CD4-positive, alpha-beta memory T cell (primary cell): Measurements from ENCODE around the gene DYNC2H1. TPM values are rescaled to one million over a fixed set of nuclear protein-coding genes. Genes with fewer than 3 reads are reported as not detected.

ENCODE experiments used
- CTCF ChIA-PET: fragments of 350-600 bp; sonication (Branson Sonifier 250); formaldehyde crosslinking; loops from one replicate; lab custom pipeline; 2021; ENCODE audit warnings: inconsistent platforms; ENCODE audit not compliant: partially characterized antibody; lab: Charles Lee
- POLR2A ChIA-PET: fragments of 350-600 bp; sonication (Branson Sonifier 250); formaldehyde crosslinking; loops from one replicate; lab custom pipeline; 2021; ENCODE audit not compliant: partially characterized antibody; lab: Charles Lee
- DNase-seq, 5 donors: peaks; one replicate each; pipeline versions ENCODE4 v3.0.0 to v3.0.0-alpha.2; 2020 to 2022; ENCODE audit warnings: mixed read lengths in 1 of 5
- H3K27ac ChIP-seq: one replicate; pipeline ENCODE4 v1.7.0; 2013; ENCODE audit warnings: low read depth, low read length
- H3K27me3 ChIP-seq: 2 replicates; pipeline ENCODE4 v1.7.0; 2013; ENCODE audit warnings: mild to moderate bottlenecking, low read length, moderate library complexity; ENCODE audit not compliant: insufficient read depth
- H3K36me3 ChIP-seq: 2 replicates; pipeline ENCODE4 v1.7.0; 2013; ENCODE audit warnings: mild to moderate bottlenecking, low read length, moderate library complexity; ENCODE audit not compliant: insufficient read depth
- H3K4me1 ChIP-seq: 2 replicates; pipeline ENCODE4 v1.7.0; 2013; ENCODE audit warnings: mild to moderate bottlenecking, low read length, moderate library complexity; ENCODE audit not compliant: insufficient read depth
- H3K4me3 ChIP-seq, 2 donors: one replicate each; pipeline ENCODE4 v1.7.0; 2013; ENCODE audit warnings: low read length in 2 of 2, mild to moderate bottlenecking in 1 of 2
- H3K9me3 ChIP-seq, 2 donors: one replicate each; pipeline ENCODE4 v1.7.0; 2013; ENCODE audit warnings: low read length in 2 of 2, control low read depth in 1 of 2; ENCODE audit not compliant: control insufficient read depth in 1 of 2
- H3K27ac Mint-ChIP-seq, 7 donors: one replicate each; pipeline ENCODE4 v1.8.0; 2020 to 2021; ENCODE audit warnings: mixed read lengths in 7 of 7, mild to moderate bottlenecking in 6 of 7, inconsistent platforms in 3 of 7, moderate library complexity in 3 of 7
- H3K27me3 Mint-ChIP-seq, 2 donors: one replicate each; pipeline ENCODE4 v1.8.0; 2020 to 2021; ENCODE audit warnings: mixed read lengths in 2 of 2
- H3K36me3 Mint-ChIP-seq, 2 donors: one replicate each; pipeline ENCODE4 v1.8.0; 2020 to 2021; ENCODE audit warnings: mixed read lengths in 2 of 2, inconsistent platforms in 1 of 2, mild to moderate bottlenecking in 1 of 2
- H3K4me1 Mint-ChIP-seq, 4 donors: one replicate each; pipeline ENCODE4 v1.8.0; 2020 to 2021; ENCODE audit warnings: mixed read lengths in 4 of 4, mild to moderate bottlenecking in 1 of 4
- H3K4me3 Mint-ChIP-seq, 8 donors: one replicate each; pipeline ENCODE4 v1.8.0; 2020 to 2021; ENCODE audit warnings: mixed read lengths in 8 of 8, mild to moderate bottlenecking in 7 of 8, moderate library complexity in 6 of 8, inconsistent platforms in 3 of 8
- H3K9me3 Mint-ChIP-seq, 8 donors: one replicate each; pipeline ENCODE4 v1.8.0; 2020 to 2021; ENCODE audit warnings: mixed read lengths in 8 of 8, mild to moderate bottlenecking in 5 of 8, inconsistent platforms in 3 of 8, moderate library complexity in 1 of 8
- intact Hi-C: fragments of 100-400 bp; cut with micrococcal nuclease; formaldehyde crosslinking; loops from one replicate; pipeline ENCODE4 v1.15.1; 2023
- polyA plus RNA-seq, 2 donors: library from polyadenylated mRNA; unstranded; fragments of 300-500 nt; fragmentation: Illumina TruSeq; gene quantifications; one replicate each; pipeline ENCODE4 v1.2.3, GENCODE V29; 2021
- total RNA-seq, 2 experiments: library from RNA; stranded (reverse); gene quantifications; one replicate each; pipeline ENCODE4 v1.2.3, GENCODE V29; 2021

DYNC2H1 gene
- total and polyA plus RNA-seq, 4 experiments from 2014 or later = 0.58 to 4.2 (median 2.5) TPM

- H3K27ac Mint-ChIP-seq = no peak overlapping the region
- ChIA-PET CTCF (no interaction called here), POLR2A (no interaction called here)
- Histone ChIP-seq H3K27me3 (no peaks in the 10 kb centered on the region), H3K4me3 (no peak overlapping the region), H3K9me3 (no peaks in the 10 kb centered on the region), H3K36me3 (no peaks in the 10 kb centered on the region), H3K4me1 (no peaks in the 10 kb centered on the region), H3K27ac (no peak overlapping the region)
- DNase-seq = no peak
- no peak overlapping the region for H3K4me3 Mint-ChIP-seq
- no peaks in the 10 kb centered on the region for H3K27me3 Mint-ChIP-seq
- H3K36me3 Mint-ChIP-seq = no peaks in the 10 kb centered on the region
- intact Hi-C loops = no loop called here
- H3K9me3 Mint-ChIP-seq = peaks cover 0 to 3% (median 0%) of the 10 kb centered on the region in 8 donors
- H3K4me1 Mint-ChIP-seq = no peaks in the 10 kb centered on the region
Measured at GRCh38 chr11:103354656-103355055, 245.4 kb downstream of the DYNC2H1 start.

GRCh38 chr11:103358251-103358650 is 249.0 kb downstream of the DYNC2H1 start:
- H3K4me1 ChIP-seq = no peaks in the 10 kb centered on the region
- CTCF ChIA-PET = no interaction called here
- Mint-ChIP-seq H3K36me3 (no peaks in the 10 kb centered on the region), H3K4me3 (no peak overlapping the region), H3K27ac (no peak overlapping the region), H3K9me3 (peaks cover 0 to 2% (median 0%) of the 10 kb centered on the region in 8 donors), H3K4me1 (no peaks in the 10 kb centered on the region), H3K27me3 (no peaks in the 10 kb centered on the region)
- H3K4me3 ChIP-seq = no peak overlapping the region
- no peak overlapping the region for H3K27ac ChIP-seq
- no peaks in the 10 kb centered on the region for H3K9me3 ChIP-seq
- POLR2A ChIA-PET = no interaction called here
- no peaks in the 10 kb centered on the region for H3K27me3 ChIP-seq
- no peak for DNase-seq
- H3K36me3 ChIP-seq = no peaks in the 10 kb centered on the region
- intact Hi-C loops = no loop called here

- Histone ChIP-seq H3K4me3 (no peak overlapping the region), H3K9me3 (no peaks in the 10 kb centered on the region), H3K4me1 (no peaks in the 10 kb centered on the region), H3K27ac (no peak overlapping the region), H3K36me3 (no peaks in the 10 kb centered on the region), H3K27me3 (no peaks in the 10 kb centered on the region)
- Mint-ChIP-seq H3K4me1 (no peaks in the 10 kb centered on the region), H3K4me3 (no peak overlapping the region), H3K27ac (no peak overlapping the region), H3K27me3 (no peaks in the 10 kb centered on the region), H3K9me3 (peaks cover 0 to 2% (median 0%) of the 10 kb centered on the region in 8 donors), H3K36me3 (no peaks in the 10 kb centered on the region)
- CTCF ChIA-PET = no interaction called here
- no peak for DNase-seq
- POLR2A ChIA-PET = no interaction called here
- intact Hi-C loops = no loop called here
Measured at GRCh38 chr11:103359216-103359615, 250.0 kb downstream of the DYNC2H1 start.

- intact Hi-C loops = no loop called here
- Mint-ChIP-seq H3K27ac (peak overlapping the region in 1 of 7 donors; percentile 27), H3K4me3 (no peak overlapping the region), H3K27me3 (no peaks in the 10 kb centered on the region), H3K4me1 (no peaks in the 10 kb centered on the region), H3K36me3 (no peaks in the 10 kb centered on the region), H3K9me3 (no peaks in the 10 kb centered on the region)
- no peak overlapping the region for H3K27ac ChIP-seq
- no peak overlapping the region for H3K4me3 ChIP-seq
- no peaks in the 10 kb centered on the region for H3K9me3 ChIP-seq
- ChIA-PET POLR2A (no interaction called here), CTCF (no interaction called here)
- no peak for DNase-seq
- no peaks in the 10 kb centered on the region for H3K4me1 ChIP-seq
- H3K27me3 ChIP-seq = no peaks in the 10 kb centered on the region
- no peaks in the 10 kb centered on the region for H3K36me3 ChIP-seq
Measured at GRCh38 chr11:103364687-103365086, 255.5 kb downstream of the DYNC2H1 start.

- no peak for DNase-seq
- Mint-ChIP-seq H3K27me3 (no peaks in the 10 kb centered on the region), H3K27ac (no peak overlapping the region), H3K4me1 (no peaks in the 10 kb centered on the region), H3K9me3 (peaks cover 0 to 5% (median under 1%) of the 10 kb centered on the region in 8 donors), H3K36me3 (peaks cover 0 to 7% of the 10 kb centered on the region in 2 donors), H3K4me3 (no peak overlapping the region)
- no peaks in the 10 kb centered on the region for H3K27me3 ChIP-seq
- H3K4me1 ChIP-seq = no peaks in the 10 kb centered on the region
- no peaks in the 10 kb centered on the region for H3K9me3 ChIP-seq
- ChIA-PET CTCF (no interaction called here), POLR2A (no interaction called here)
- intact Hi-C loops = no loop called here
- H3K27ac ChIP-seq = no peak overlapping the region
- H3K36me3 ChIP-seq = no peaks in the 10 kb centered on the region
- H3K4me3 ChIP-seq = no peak overlapping the region
Measured at GRCh38 chr11:103367650-103368049, 258.4 kb downstream of the DYNC2H1 start.

- no peak for DNase-seq
- H3K9me3 Mint-ChIP-seq = peaks cover 0 to 7% (median under 1%) of the 10 kb centered on the region in 8 donors
- Histone ChIP-seq H3K27me3 (no peaks in the 10 kb centered on the region), H3K27ac (no peak overlapping the region), H3K4me3 (no peak overlapping the region), H3K9me3 (no peaks in the 10 kb centered on the region), H3K36me3 (no peaks in the 10 kb centered on the region), H3K4me1 (no peaks in the 10 kb centered on the region)
- H3K4me1 Mint-ChIP-seq = no peaks in the 10 kb centered on the region
- intact Hi-C loops = no loop called here
- H3K4me3 Mint-ChIP-seq = no peak overlapping the region
- no peaks in the 10 kb centered on the region for H3K27me3 Mint-ChIP-seq
- POLR2A ChIA-PET = no interaction called here
- H3K27ac Mint-ChIP-seq = no peak overlapping the region
- peaks cover 0 to 7% of the 10 kb centered on the region in 2 donors for H3K36me3 Mint-ChIP-seq
- CTCF ChIA-PET = no interaction called here
Measured at GRCh38 chr11:103368145-103368544, 258.9 kb downstream of the DYNC2H1 start.

GRCh38 chr11:103370076-103370475 is 260.9 kb downstream of the DYNC2H1 start:
- Mint-ChIP-seq H3K27me3 (no peaks in the 10 kb centered on the region), H3K36me3 (peaks cover 6 to 7% of the 10 kb centered on the region in 2 donors), H3K9me3 (peaks cover 3 to 21% (median 10%) of the 10 kb centered on the region in 8 donors), H3K4me1 (no peaks in the 10 kb centered on the region), H3K4me3 (no peak overlapping the region), H3K27ac (no peak overlapping the region)
- DNase-seq = no peak
- intact Hi-C loops = no loop called here
- no peak overlapping the region for H3K4me3 ChIP-seq
- H3K36me3 ChIP-seq = no peaks in the 10 kb centered on the region
- ChIA-PET POLR2A (no interaction called here), CTCF (no interaction called here)
- H3K4me1 ChIP-seq = no peaks in the 10 kb centered on the region
- no peak overlapping the region for H3K27ac ChIP-seq
- H3K27me3 ChIP-seq = no peaks in the 10 kb centered on the region
- H3K9me3 ChIP-seq = no peaks in the 10 kb centered on the region

GRCh38 chr11:103372906-103373305 is 263.7 kb downstream of the DYNC2H1 start:
- H3K27me3 ChIP-seq = no peaks in the 10 kb centered on the region
- no peak overlapping the region for H3K4me3 ChIP-seq
- POLR2A ChIA-PET = no interaction called here
- intact Hi-C loops = no loop called here
- no peaks in the 10 kb centered on the region for H3K9me3 ChIP-seq
- peaks cover 0 to 1% of the 10 kb centered on the region in 2 donors for H3K27me3 Mint-ChIP-seq
- H3K4me1 ChIP-seq = no peaks in the 10 kb centered on the region
- H3K4me1 Mint-ChIP-seq = no peaks in the 10 kb centered on the region
- H3K27ac ChIP-seq = no peak overlapping the region
- H3K27ac Mint-ChIP-seq = no peak overlapping the region
- DNase-seq = no peak
- CTCF ChIA-PET = no interaction called here
- no peak overlapping the region for H3K4me3 Mint-ChIP-seq
- no peaks in the 10 kb centered on the region for H3K36me3 ChIP-seq
- H3K36me3 Mint-ChIP-seq = peaks cover 10 to 17% of the 10 kb centered on the region in 2 donors
- peaks cover 3 to 38% (median 20%) of the 10 kb centered on the region in 8 donors for H3K9me3 Mint-ChIP-seq
